DOHH2 (cell line): ENCODE measurements around the gene KRTAP2-3.

Source experiments
- CTCF ChIP-seq: fragments of 200-600 bp; sonication (generic); IDR thresholded peaks from one replicate; pipeline ENCODE4 v1.5.1; 2014; ENCODE audit warnings: antibody characterized with exemption, mild to moderate bottlenecking, low read depth, low read length; ENCODE audit not compliant: poor library complexity, severe bottlenecking
- EZH2phosphoT487 ChIP-seq: fragments of 200-600 bp; sonication (generic); IDR thresholded peaks from 2 replicates; pipeline ENCODE4 v1.6.1; 2017; ENCODE audit warnings: borderline replicate concordance, mild to moderate bottlenecking, antibody characterized with exemption, low read length, moderate library complexity, mixed read lengths

DNA sequence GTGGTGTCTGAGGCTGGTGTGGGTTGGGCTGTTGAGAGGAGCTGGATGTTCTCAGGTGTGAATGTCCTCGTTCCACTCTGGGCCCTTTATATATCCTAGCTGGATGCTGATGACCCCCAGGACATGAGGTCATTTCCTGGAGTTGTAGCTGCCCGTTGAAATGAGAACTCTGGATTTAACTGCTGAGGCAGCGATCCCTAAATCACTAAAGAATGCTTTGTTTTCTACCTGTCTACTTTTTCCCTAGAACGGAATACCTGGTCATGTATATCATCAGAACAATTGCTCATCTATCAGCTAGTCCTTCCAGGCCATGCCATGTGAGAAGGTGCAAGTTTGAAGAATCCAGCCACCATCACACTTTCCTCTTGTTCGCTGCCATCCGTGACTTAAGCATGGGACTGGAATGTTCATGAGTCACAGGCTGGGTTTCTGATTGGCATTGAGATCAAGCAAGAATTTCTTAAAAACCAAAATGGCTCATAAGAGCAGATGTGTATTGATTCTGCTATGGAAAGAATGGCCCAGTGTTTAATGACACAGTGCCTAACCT, at the start of gene KRTAP2-3:
- TF ChIP-seq CTCF (no peak), EZH2phosphoT487 (no peak)
